Bronchial epithelial cell (primary cell): Measurements from ENCODE around the gene COA5. TPM values are rescaled to one million over a fixed set of nuclear protein-coding genes. Genes with fewer than 3 reads are reported as not detected.
"Not testable (repeated sequence)": the region's sequence is repeated elsewhere in the genome, so short reads cannot be mapped to it uniquely, and the experiment has no call there.

Source experiments
- DNase-seq: peaks from one replicate; pipeline ENCODE4 v3.0.0-alpha.2; 2010; ENCODE audit warnings: low read depth
- FAIRE-seq: peaks from 2 replicates; lab custom pipeline; 2011; peaks lifted over from hg19 to GRCh38; lab: Jason Lieb, UNC
- H3K27me3 ChIP-seq: 2 replicates; pipeline ENCODE4 v1.5.1; 2011; ENCODE audit warnings: low read length; ENCODE audit not compliant: control insufficient read depth, insufficient read depth
- H3K36me3 ChIP-seq: 2 replicates; pipeline ENCODE4 v1.5.1; 2011; ENCODE audit warnings: low read length; ENCODE audit not compliant: control insufficient read depth, insufficient read depth
- H3K4me3 ChIP-seq: 2 replicates; pipeline ENCODE4 v1.5.1; 2011; ENCODE audit warnings: mild to moderate bottlenecking, low read depth, low read length, control low read depth
- total RNA-seq: library from RNA; depleted of rRNA; stranded (reverse); fragments of >200 nt; gene quantifications from 2 replicates; pipeline ENCODE4 v1.2.1, GENCODE V29; 2014
- TF ChIP-seq, protein P1 (sequence below): IDR thresholded peaks from 2 replicates; pipeline ENCODE4 v1.5.1; 2011; ENCODE audit warnings: mild to moderate bottlenecking, moderate library complexity, low read length, control low read depth, inconsistent platforms; ENCODE audit not compliant: insufficient read depth, severe bottlenecking

The COA5 gene
- total RNA-seq, 1 donor from 2014 or later, result 12.9 TPM

DNA sequence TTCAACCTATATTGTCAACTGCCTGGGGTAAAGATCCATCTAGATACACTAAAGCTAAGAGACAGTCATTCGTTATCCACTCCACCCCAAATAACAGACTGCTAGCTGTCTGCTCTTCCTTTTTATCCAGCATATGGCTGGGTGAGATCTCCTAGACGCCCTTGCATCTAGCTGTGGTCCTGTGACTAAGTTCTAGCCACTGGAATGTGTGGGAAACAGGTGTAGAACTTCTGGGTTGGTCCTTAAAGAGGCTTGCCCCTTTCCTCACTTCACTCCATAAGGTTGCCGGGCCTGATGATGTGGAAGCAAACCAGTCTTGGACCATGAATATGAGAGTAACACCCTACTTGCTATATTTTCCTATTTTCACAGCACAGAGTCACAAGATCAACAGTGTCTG lies 3.2 kb downstream of the COA5 start:
- Histone ChIP-seq H3K36me3 (peaks cover 6% of the 10 kb centered on the region), H3K27me3 (no peaks in the 10 kb centered on the region), H3K4me3 (no peak overlapping the region)
- TF ChIP-seq, protein P1, sequence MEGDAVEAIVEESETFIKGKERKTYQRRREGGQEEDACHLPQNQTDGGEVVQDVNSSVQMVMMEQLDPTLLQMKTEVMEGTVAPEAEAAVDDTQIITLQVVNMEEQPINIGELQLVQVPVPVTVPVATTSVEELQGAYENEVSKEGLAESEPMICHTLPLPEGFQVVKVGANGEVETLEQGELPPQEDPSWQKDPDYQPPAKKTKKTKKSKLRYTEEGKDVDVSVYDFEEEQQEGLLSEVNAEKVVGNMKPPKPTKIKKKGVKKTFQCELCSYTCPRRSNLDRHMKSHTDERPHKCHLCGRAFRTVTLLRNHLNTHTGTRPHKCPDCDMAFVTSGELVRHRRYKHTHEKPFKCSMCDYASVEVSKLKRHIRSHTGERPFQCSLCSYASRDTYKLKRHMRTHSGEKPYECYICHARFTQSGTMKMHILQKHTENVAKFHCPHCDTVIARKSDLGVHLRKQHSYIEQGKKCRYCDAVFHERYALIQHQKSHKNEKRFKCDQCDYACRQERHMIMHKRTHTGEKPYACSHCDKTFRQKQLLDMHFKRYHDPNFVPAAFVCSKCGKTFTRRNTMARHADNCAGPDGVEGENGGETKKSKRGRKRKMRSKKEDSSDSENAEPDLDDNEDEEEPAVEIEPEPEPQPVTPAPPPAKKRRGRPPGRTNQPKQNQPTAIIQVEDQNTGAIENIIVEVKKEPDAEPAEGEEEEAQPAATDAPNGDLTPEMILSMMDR, result no peak
- no peak for FAIRE-seq
- no peak for DNase-seq

DNA sequence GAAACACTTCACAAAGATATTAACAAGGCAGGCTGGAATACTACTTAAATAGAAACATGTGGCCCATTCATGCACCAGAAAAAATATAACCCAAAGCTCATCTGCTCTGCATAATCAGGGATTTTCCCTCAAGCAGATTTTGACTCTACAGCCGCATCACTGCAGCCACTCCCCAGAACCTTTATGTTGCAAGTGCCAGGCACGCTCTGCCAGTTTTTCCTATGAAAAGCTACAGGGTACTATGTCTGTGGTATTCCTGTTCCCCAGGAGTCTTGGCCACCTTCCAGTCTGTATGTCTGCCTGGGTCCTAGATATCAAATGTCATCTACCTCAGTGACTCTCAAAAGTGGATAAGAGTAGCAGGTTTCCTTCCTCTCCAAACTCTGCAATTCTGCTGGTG lies 3.8 kb downstream of the COA5 start:
- no peak for DNase-seq

DNA sequence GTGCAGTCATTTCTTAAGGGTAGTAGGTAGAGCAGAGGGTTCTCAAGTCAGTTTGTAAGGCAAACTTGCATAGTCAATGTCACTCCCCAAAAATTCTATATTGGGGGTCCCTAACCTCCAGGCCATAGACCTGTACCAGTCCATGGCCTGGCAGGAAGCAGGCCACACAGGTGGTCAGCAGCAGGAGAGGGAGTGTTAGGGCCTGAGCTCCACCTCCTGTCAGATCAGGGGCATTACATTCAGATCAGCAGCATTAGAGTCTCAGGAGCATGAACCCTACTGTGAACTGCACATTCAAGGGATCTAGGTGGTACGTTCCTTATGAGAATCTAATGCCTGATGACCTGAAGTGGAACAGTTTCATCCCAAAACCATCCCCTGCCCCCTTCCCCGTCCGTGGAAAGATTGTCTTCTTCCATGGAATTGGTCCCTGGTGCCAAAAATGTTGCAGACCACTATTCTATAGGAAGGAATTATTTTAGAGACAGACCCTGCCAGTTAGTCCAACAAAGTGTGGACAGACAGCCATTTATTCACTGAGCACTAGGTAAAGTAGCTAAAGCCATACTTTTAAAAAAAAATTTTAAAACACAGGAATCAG lies 6.7 kb downstream of the COA5 start:
- peaks cover 7% of the 10 kb centered on the region for H3K36me3 ChIP-seq
- FAIRE-seq, result peak; percentile 18
- TF ChIP-seq, protein P1, result peak; percentile 73
- no peaks in the 10 kb centered on the region for H3K27me3 ChIP-seq
- no peak for DNase-seq
- no peak overlapping the region for H3K4me3 ChIP-seq

More for the DNA sequence above, 3.8 kb downstream of the COA5 start:
- Histone ChIP-seq H3K36me3 (peaks cover 7% of the 10 kb centered on the region), H3K4me3 (no peak overlapping the region), H3K27me3 (no peaks in the 10 kb centered on the region)
- TF ChIP-seq, protein P1, result no peak
- no peak for FAIRE-seq

DNA sequence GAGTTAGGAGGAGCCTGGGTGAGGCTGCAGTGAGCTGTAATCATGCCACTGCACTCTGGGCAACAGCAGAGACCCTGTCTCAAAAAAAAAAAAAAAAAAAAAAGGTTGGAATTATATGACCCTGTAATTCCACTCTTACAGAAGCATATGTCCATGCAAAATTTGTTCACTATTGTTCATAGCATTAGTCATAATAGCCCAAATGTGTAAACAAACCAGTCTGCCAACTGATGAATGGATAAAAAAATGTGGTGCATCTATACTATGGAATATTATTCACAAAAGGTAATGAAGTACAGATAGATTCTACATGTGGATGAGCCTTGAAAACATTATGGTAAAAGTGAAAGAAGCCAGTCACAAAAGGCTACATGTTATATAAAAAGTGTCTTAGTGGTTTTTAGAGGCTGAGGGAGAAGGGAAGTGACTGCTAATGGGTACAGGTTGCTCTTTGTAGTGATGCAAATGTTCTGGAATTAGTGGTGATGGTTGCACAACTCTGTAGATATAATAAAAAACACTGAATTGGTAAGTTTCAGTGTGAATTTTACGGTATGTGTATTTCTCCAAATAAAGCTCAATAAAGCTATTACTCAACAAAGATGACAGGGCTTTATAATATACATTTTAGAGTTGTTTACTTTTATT lies 9.4 kb downstream of the COA5 start:
- FAIRE-seq, result no peak
- peak; percentile 87 for DNase-seq
- Histone ChIP-seq H3K36me3 (peaks cover 7% of the 10 kb centered on the region), H3K4me3 (no peak overlapping the region), H3K27me3 (no peaks in the 10 kb centered on the region)
- TF ChIP-seq, protein P1, result no peak

DNA sequence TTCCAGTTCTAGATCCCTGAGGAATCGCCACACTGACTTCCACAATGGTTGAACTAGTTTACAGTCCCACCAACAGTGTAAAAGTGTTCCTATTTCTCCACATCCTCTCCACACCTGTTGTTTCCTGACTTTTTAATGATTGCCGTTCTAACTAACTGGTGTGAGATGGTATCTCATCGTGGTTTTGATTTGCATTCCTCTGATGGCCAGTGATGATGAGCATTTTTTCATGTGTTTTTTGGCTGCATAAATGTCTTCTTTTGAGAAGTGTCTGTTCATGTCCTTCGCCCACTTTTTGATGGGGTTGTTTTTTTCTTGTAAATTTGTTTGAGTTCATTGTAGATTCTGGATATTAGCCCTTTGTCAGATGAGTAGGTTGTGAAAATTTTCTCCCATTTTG lies 13.6 kb downstream of the COA5 start:
- H3K27me3 ChIP-seq, FAIRE-seq, H3K36me3 ChIP-seq, DNase-seq, H3K4me3 ChIP-seq: not testable (repeated sequence)

DNA sequence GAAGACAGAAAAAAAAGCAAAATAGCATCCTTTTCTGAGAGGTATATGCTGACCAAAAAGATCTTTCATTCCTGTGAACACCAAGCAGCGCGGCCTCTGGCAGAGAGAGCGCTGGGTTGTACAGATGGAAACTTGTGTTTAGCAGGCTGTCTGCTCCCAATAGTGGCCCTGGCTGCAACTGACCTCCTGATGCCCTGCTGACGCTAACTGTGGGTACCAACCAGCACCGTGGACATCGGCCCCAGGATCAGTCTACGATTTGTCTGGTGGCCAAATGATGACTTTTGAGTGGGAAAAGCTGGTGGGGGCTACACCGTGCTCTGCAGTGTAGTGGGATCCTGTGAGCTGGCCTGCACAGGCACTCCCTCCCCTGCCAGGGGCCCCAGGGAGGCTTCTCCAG lies 15.7 kb downstream of the COA5 start:
- DNase-seq, result no peak
- H3K4me3 ChIP-seq, result no peak overlapping the region
- peaks cover 3% of the 10 kb centered on the region for H3K36me3 ChIP-seq
- no peaks in the 10 kb centered on the region for H3K27me3 ChIP-seq
- no peak for FAIRE-seq
- TF ChIP-seq, protein P1, result no peak
